Measurements from ENCODE around the gene DNMT3A.

DNA sequence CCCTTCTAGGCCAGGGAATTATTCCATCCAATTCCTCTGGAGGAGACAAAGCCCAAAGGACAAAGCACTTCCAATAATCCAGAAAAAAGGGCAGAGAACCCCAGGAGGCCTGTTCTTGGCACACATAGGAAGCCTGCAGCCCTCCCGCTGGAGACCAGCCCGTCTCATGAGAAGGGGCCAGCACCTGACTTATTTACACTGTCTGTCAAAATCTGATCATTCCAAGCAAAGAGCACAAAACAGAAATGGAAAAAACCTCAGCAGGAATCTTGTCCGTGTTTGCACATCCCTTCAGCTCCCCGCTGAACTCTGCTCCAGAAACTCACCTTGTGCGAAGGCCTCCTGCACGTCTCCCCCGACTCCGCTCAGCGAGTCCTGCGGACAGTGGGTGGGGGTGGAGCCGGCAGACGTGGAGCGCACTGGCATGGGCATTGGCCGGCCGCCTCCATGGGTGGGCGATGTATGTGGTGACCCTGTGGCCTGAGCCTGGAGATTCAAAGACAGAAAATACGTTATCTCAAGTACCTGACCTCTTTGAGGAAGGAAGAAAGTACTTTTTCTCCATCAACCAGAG is 46.2 kb upstream of the DNMT3A start:
- TF ChIP-seq, protein P1, sequence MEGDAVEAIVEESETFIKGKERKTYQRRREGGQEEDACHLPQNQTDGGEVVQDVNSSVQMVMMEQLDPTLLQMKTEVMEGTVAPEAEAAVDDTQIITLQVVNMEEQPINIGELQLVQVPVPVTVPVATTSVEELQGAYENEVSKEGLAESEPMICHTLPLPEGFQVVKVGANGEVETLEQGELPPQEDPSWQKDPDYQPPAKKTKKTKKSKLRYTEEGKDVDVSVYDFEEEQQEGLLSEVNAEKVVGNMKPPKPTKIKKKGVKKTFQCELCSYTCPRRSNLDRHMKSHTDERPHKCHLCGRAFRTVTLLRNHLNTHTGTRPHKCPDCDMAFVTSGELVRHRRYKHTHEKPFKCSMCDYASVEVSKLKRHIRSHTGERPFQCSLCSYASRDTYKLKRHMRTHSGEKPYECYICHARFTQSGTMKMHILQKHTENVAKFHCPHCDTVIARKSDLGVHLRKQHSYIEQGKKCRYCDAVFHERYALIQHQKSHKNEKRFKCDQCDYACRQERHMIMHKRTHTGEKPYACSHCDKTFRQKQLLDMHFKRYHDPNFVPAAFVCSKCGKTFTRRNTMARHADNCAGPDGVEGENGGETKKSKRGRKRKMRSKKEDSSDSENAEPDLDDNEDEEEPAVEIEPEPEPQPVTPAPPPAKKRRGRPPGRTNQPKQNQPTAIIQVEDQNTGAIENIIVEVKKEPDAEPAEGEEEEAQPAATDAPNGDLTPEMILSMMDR (IDR thresholded peaks at IDR 0.05; ENCODE audit: borderline replicate concordance, extremely low read depth, low read length, poor library complexity, severe bottlenecking): no peak
- no peak for TF ChIP-seq EZH2 (IDR thresholded peaks at IDR 0.05; ENCODE audit: borderline replicate concordance, low read depth, low read length, severe bottlenecking)

Data from DND-41 (cell line).